Jurkat, Clone E6-1 (cell line): ENCODE results near the gene SLC29A1.

Experiments used
- DNase-seq: peaks from one replicate; pipeline ENCODE4 v3.0.0-alpha.2; 2011; ENCODE audit warnings: low read depth, low spot score
- H3K4me3 ChIP-seq: 2 replicates; pipeline ENCODE4 v1.5.1; 2011; ENCODE audit warnings: mild to moderate bottlenecking, low read length, control low read depth, moderate library complexity

Gene SLC29A1

DNA sequence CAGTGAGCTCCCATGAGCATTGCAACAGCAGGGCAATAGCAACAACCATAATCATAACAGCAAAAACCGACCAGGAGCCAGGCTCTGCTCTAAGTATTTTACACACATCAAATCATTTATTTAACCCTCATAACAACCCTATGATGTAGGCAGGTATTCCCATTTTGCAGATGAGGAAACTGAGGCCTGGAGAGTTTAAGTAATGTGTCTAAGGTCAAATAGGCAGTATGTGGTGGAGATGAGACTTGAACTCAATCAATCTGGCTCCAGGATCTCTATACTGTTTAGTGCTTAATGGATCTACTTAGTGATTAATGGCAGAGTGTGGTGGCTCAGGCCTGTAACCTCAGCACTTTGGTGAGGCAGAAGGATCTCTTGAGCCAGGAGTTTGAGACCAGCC, 50.2 kb downstream of the SLC29A1 start:
- DNase-seq = no peak
- H3K4me3 ChIP-seq = no peak overlapping the region

DNA sequence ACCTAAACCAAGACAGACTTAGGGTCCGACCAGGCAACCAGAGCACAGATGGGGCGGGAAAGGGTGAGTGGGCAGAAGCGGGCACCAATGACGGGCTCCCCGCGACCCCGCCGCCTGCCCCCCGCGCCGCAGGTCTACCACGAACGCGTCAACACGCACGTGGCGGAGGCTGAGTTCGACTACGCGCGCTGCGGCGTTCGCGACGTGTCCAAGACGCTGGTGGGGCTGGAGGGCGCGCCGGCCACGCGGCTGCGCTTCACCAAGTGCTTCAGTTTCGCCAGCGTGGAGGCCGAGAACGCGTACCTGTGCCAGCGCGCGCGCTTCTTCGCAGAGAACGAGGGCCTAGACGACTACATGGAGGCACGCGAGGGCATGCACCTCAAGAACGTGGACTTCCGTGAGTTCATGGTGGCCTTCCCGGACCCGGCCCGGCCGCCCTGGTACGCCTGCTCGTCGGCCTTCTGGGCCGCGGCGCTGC, 51.9 kb downstream of the SLC29A1 start:
- no peak overlapping the region for H3K4me3 ChIP-seq
- DNase-seq = no peak

DNA sequence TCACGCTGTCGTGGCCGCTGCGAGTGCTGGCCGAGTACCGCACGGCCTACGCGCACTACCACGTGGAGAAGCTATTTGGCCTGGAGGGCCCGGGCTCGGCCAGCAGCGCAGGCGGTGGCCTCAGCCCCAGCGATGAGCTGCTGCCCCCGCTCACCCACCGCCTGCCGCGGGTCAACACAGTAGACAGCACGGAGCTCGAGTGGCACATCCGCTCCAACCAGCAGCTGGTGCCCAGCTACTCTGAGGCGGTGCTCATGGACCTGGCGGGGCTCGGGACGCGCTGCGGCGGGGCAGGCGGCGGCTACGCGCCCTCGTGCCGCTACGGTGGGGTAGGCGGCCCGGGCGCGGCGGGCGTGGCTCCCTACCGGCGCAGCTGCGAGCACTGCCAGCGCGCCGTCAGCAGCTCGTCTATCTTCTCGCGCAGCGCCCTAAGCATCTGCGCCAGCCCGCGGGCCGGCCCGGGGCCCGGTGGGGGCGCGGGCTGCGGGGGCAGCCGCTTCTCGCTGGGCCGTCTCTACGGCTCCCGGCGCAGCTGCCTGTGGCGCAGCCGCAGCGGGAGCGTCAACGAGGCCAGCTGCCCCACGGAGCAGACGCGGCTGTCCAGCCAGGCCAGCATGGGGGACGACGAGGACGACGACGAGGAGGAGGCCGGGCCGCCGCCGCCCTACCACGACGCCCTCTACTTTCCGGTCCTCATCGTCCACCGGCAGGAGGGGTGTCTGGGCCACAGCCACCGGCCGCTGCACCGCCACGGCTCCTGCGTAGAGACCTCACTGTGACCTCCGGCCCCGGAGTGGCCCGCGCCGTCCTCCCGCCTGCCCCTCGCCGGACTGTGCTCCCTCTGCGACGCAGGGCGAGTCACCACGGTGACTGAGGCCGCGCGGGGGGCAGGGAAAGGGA, 52.6 kb downstream of the SLC29A1 start:
- no peak overlapping the region for H3K4me3 ChIP-seq
- no peak for DNase-seq

DNA sequence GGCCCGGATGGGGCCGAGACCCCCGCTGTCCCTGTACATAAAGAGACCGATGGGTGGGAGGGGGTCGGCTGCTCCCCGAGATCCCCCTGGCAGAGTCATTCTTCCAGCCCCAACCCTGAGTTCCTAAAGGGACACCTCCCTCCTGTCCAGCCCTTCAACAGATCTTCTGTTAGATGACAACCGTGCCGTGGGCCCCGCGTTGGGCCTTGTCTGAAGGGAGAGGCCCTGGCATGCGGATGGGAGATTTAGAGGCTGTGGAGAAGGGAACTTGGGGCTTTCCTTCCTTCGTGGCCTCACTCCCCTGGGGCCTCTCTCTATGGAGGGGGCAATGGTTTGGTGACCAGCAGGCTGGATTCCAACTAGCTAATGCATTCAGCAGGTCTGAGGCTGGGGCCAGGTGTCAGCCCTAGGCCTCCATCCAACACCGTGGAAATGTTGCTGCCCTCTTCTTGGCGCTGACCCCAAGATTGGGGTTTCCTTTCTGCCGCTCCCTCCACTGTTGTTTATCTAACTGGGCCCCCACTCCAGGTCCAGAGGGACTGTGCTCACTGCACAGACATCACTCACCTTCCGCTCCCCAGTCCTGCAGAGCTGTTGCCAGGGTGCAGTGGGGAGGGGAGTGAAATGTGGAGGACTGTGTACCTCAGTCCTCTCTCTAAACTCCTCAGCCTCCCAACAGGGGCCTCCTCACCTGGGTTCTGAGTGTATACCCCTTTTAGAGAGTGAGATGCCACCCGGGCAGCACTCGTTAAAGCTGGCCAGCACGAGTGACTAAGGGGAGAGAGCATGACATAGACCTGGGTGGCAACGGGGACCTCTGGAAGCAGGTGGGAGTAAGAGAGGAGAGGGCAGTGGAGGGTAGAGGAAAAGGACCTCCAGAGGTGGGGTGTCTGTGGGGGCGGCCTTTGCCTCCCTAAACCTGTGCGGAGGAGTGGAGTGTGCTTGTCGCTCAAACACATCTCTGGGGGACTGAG, 53.6 kb downstream of the SLC29A1 start:
- DNase-seq = no peak
- H3K4me3 ChIP-seq = no peak overlapping the region

DNA sequence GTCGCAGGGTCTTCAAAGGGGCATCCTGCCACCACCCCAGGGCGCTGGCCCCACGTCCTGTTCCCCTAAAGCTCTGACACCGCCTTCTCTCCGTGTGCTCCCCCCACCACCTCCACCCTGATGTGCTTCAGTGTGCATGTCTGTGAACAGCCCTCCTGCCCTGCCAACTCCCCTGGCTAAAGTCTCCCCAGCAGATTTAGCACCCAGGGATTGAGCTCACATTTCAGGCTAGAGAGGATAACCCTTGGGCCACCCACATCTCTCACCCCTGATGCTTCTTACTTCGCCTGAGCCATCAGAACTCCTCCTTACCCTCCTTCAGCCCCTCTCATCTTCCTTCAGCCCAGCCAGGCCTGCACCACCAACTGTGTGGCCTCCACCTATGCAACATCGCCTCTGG, 54.4 kb downstream of the SLC29A1 start:
- no peak for DNase-seq
- no peak overlapping the region for H3K4me3 ChIP-seq

DNA sequence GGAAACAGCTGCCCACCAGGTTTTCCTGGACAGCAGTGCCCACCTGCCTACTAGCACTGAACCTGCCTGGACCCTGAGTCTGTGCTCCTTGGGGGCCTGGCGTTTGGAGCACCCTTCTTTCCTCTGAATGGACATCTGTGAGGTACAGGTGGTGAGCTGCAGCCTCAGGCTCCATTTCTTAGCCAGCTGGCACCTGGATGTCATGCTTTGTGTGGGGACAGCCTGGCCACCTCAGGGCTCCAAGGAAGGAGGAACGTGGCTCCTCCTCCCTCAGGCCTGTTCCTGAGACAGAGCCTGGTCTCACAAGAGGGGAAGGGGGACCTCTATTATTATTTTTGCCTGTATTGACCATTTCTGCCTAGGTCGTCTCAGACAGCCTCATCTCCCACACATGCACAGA, 54.9 kb downstream of the SLC29A1 start:
- no peak for DNase-seq
- no peak overlapping the region for H3K4me3 ChIP-seq

DNA sequence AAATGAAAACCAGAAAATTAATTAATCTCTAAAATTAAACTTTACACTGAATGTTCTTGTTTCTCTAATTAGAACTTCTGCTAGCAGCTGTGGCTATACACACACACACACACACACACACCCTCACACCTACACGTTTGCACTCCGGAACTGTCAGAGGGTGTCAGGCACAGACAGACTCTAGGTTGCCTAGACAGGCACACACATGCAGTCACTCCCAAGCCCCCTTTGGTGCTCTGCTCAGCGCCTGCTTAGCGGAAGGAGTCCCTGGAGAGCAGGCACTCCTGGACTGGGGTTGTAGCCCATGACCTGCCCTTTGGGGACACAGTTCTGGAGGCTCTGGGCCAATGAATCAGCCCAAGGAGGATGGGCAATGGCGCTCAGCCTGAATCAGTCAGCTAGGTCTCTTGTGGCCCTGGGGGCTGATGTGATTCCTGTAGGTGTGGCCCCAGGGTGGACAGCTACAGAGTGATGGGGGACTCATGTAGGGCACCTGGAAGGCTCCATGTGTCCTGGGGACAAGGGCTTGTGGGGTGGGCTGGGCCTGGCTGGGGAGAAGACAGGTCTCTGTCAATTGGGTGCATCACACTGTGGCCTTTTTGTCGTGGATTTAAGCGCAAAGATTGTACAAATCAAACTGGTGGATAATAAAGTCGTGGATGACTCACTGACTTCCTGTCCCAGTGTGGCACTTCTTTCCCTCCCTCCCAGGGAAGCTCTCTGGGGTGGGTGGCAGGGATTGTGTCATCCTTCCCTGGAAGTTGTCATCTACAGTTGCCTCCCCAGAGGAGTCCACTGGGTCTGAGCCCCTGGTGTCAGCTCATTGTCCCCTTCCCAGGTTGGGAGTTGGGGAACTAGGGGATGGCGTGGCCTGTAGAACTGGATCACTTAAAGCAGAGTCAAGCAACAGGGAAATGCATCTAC, 55.6 kb downstream of the SLC29A1 start:
- DNase-seq = no peak
- H3K4me3 ChIP-seq = no peak overlapping the region
